Measurements from ENCODE around the gene RRAS2. TPM values are rescaled to one million over a fixed set of nuclear protein-coding genes. Genes with fewer than 3 reads are reported as not detected.

The RRAS2 gene
- total RNA-seq, 1 experiment from 2014 or later = 158 TPM

GRCh38 chr11:14330881-14331280 lies 28.1 kb downstream of the RRAS2 start:
- H3K4ac ChIP-seq (ENCODE audit: low read depth, low read length) = no peak overlapping the region
- H3T11ph ChIP-seq (ENCODE audit: low read length) = no peak overlapping the region
- H3K9me3 ChIP-seq (ENCODE audit: control insufficient read depth, low read depth, low read length) = no peaks in the 10 kb centered on the region
- no peak for TF ChIP-seq CTCF (conservative IDR thresholded peaks at IDR 0.05)
- H4K91ac ChIP-seq (ENCODE audit: insufficient read length, low read depth, low read length) = no peak overlapping the region
- no peaks in the 10 kb centered on the region for H4K20me1 ChIP-seq (ENCODE audit: control insufficient read depth, insufficient read depth, insufficient read length)
- no peak overlapping the region for H3K14ac ChIP-seq (ENCODE audit: insufficient read depth, low read length)
- H3K18ac ChIP-seq (ENCODE audit: insufficient read length, low read depth, low read length) = no peak overlapping the region
- Mint-ChIP-seq H3K27ac (peak overlapping the region; percentile 14 to 85 (median 83); a peak in 5 of 7 replicates), H3K36me3 (ENCODE audit: insufficient read depth in 1 of 3, low read depth in 3 of 3) (peaks cover under 1 to 2% (median 1%) of the 10 kb centered on the region in 3 experiments; a peak in 3 of 7 replicates), H3K27me3 (ENCODE audit: low read depth) (no peaks in the 10 kb centered on the region), H3K4me3 (no peak overlapping the region), H3K4me1 (peaks cover 60 to 61% of the 10 kb centered on the region in 2 experiments), H3K9me3 (peaks cover 0 to 2% of the 10 kb centered on the region in 2 experiments; a peak in 1 of 5 replicates)
- H2BK120ac ChIP-seq (ENCODE audit: low read depth, low read length, poor library complexity, severe bottlenecking) = no peak overlapping the region
- no peak overlapping the region for H2AFZ ChIP-seq (ENCODE audit: low read length)
- H2BK5ac ChIP-seq (ENCODE audit: insufficient read length, low read length) = no peak overlapping the region
- H2BK15ac ChIP-seq (ENCODE audit: low read depth, low read length) = no peak overlapping the region
- H4K8ac ChIP-seq (replicated peaks; ENCODE audit: insufficient read length, low read depth, low read length) = no peak overlapping the region
- H3K79me1 ChIP-seq (ENCODE audit: insufficient read depth, low read depth, low read length, poor library complexity, severe bottlenecking) = peaks cover 6% of the 10 kb centered on the region
- H3K56ac ChIP-seq (ENCODE audit: insufficient read length, low read depth, low read length) = no peak overlapping the region
- no peak overlapping the region for H2BK12ac ChIP-seq (ENCODE audit: insufficient read length, low read depth, low read length)
- H3K23ac ChIP-seq (ENCODE audit: insufficient read length, low read depth, low read length) = no peak overlapping the region
- peaks cover 55% of the 10 kb centered on the region for H3K79me2 ChIP-seq (ENCODE audit: insufficient read depth, low read length)
- no peaks in the 10 kb centered on the region for H3K23me2 ChIP-seq (ENCODE audit: insufficient read length, low read depth, low read length, poor library complexity, severe bottlenecking)
- WGBS (ENCODE audit: extremely low coverage, insufficient read length, low lambda C conversion rate) = no CpG with 5 or more reads among the region's 2 CpGs
- H2AK5ac ChIP-seq (ENCODE audit: insufficient read length, low read length) = no peak overlapping the region
- H3K4me1 ChIP-seq (ENCODE audit: insufficient read depth, low read length) = peaks cover 13% of the 10 kb centered on the region; the same call in 1 of the 2 replicates
- H3K9ac ChIP-seq (ENCODE audit: extremely low read depth, insufficient read length, low read length) = no peak overlapping the region
- H3K27me3 ChIP-seq (ENCODE audit: insufficient read depth, low read length) = no peaks in the 10 kb centered on the region
- H4K5ac ChIP-seq (ENCODE audit: insufficient read length, low read depth, low read length) = no peak overlapping the region
- H2BK20ac ChIP-seq (ENCODE audit: low read depth, low read length, poor library complexity, severe bottlenecking) = no peak overlapping the region
- H3K27ac ChIP-seq (ENCODE audit: insufficient read length, low read depth, low read length) = no peak overlapping the region
- H3K4me2 ChIP-seq (ENCODE audit: insufficient read depth, insufficient read length, low read length) = no peak overlapping the region
- no peak for DNase-seq

Data from H9 (cell line).